ENCODE measurements around the gene TOM1.

- no peak for TF ChIP-seq POLR2AphosphoS5 (IDR thresholded peaks at IDR 0.05; ENCODE audit: low read depth, low read length)
- no peak for TF ChIP-seq TAF1 (IDR thresholded peaks at IDR 0.05; ENCODE audit: low read depth, low read length)
- TF ChIP-seq POLR2A (IDR thresholded peaks at IDR 0.05; ENCODE audit: low read depth, low read length): no peak
- TF ChIP-seq SPI1 (IDR thresholded peaks at IDR 0.05; ENCODE audit: low read depth, low read length): no peak
Observed at GRCh38 chr22:35383679-35384071, 84.0 kb downstream of the TOM1 start.
